Limb (tissue), 2 donors: ENCODE data around the gene COL27A1.

Experiments
- DNase-seq, 2 donors: peaks; one replicate each; pipeline ENCODE4 v3.0.0-alpha.2; 2016; ENCODE audit errors: extremely low spot score in 2 of 2

COL27A1 gene

GRCh38 chr9:114351932-114352331 is 196.6 kb downstream of the COL27A1 start:
- no peak for DNase-seq

GRCh38 chr9:114355821-114356220 is 200.5 kb downstream of the COL27A1 start:
- DNase-seq: no peak

GRCh38 chr9:114356792-114357191 is 201.5 kb downstream of the COL27A1 start:
- no peak for DNase-seq

- no peak for DNase-seq
Measured at GRCh38 chr9:114357360-114357759, 202.0 kb downstream of the COL27A1 start.

GRCh38 chr9:114357911-114358328 is 202.6 kb downstream of the COL27A1 start:
- DNase-seq: no peak

GRCh38 chr9:114359801-114360200 is 204.5 kb downstream of the COL27A1 start:
- no peak for DNase-seq

- DNase-seq: no peak
Measured at GRCh38 chr9:114361542-114361941, 206.2 kb downstream of the COL27A1 start.
